ENCODE measurements around the gene SPATA6L. TPM values are rescaled to one million over a fixed set of nuclear protein-coding genes. Genes with fewer than 3 reads are reported as not detected.

SPATA6L gene
- total RNA-seq, 1 experiment from 2014 or later = 1.8 TPM

DNA sequence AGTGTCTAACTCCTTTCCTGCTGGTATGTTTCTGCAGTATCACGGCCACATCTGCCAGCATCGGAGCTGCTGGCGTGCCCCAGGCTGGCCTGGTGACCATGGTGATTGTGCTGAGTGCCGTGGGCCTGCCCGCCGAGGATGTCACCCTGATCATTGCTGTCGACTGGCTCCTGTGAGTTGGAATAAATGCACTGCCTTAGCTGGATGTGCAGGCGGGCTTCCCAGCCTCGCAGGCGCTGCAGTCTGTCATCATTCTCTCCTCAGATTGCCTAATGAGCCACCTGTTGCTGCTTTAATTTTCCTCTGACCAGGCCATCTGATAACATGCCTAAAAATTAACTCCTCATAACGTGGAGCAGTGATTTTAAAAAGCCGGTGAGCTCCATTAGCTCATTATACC lies 83.3 kb downstream of the SPATA6L start:
- H3K27me3 Mint-ChIP-seq (ENCODE audit: low read depth) = no peaks in the 10 kb centered on the region
- CTCF ChIA-PET = no interaction called here
- TF ChIP-seq, protein P1, sequence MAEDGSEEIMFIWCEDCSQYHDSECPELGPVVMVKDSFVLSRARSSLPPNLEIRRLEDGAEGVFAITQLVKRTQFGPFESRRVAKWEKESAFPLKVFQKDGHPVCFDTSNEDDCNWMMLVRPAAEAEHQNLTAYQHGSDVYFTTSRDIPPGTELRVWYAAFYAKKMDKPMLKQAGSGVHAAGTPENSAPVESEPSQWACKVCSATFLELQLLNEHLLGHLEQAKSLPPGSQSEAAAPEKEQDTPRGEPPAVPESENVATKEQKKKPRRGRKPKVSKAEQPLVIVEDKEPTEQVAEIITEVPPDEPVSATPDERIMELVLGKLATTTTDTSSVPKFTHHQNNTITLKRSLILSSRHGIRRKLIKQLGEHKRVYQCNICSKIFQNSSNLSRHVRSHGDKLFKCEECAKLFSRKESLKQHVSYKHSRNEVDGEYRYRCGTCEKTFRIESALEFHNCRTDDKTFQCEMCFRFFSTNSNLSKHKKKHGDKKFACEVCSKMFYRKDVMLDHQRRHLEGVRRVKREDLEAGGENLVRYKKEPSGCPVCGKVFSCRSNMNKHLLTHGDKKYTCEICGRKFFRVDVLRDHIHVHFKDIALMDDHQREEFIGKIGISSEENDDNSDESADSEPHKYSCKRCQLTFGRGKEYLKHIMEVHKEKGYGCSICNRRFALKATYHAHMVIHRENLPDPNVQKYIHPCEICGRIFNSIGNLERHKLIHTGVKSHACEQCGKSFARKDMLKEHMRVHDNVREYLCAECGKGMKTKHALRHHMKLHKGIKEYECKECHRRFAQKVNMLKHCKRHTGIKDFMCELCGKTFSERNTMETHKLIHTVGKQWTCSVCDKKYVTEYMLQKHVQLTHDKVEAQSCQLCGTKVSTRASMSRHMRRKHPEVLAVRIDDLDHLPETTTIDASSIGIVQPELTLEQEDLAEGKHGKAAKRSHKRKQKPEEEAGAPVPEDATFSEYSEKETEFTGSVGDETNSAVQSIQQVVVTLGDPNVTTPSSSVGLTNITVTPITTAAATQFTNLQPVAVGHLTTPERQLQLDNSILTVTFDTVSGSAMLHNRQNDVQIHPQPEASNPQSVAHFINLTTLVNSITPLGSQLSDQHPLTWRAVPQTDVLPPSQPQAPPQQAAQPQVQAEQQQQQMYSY (CRISPR knock-in tag; IDR thresholded peaks at IDR 0.05) = no peak
- TF ChIP-seq CREM (CRISPR knock-in tag; IDR thresholded peaks at IDR 0.05) (no peak), PRRX2 (CRISPR knock-in tag; IDR thresholded peaks at IDR 0.05) (no peak), GABPB1 (CRISPR knock-in tag; IDR thresholded peaks at IDR 0.05) (no peak), GRHL2 (CRISPR knock-in tag; IDR thresholded peaks at IDR 0.05; ENCODE audit: insufficient replicate concordance, severe bottlenecking) (no peak), TP53 (CRISPR knock-in tag; IDR thresholded peaks at IDR 0.05) (no peak), MLX (CRISPR knock-in tag; IDR thresholded peaks at IDR 0.05) (no peak)
- TF ChIP-seq, protein P2, sequence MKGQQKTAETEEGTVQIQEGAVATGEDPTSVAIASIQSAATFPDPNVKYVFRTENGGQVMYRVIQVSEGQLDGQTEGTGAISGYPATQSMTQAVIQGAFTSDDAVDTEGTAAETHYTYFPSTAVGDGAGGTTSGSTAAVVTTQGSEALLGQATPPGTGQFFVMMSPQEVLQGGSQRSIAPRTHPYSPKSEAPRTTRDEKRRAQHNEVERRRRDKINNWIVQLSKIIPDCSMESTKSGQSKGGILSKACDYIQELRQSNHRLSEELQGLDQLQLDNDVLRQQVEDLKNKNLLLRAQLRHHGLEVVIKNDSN (CRISPR knock-in tag; IDR thresholded peaks at IDR 0.05) = no peak
- TF ChIP-seq, protein P3, sequence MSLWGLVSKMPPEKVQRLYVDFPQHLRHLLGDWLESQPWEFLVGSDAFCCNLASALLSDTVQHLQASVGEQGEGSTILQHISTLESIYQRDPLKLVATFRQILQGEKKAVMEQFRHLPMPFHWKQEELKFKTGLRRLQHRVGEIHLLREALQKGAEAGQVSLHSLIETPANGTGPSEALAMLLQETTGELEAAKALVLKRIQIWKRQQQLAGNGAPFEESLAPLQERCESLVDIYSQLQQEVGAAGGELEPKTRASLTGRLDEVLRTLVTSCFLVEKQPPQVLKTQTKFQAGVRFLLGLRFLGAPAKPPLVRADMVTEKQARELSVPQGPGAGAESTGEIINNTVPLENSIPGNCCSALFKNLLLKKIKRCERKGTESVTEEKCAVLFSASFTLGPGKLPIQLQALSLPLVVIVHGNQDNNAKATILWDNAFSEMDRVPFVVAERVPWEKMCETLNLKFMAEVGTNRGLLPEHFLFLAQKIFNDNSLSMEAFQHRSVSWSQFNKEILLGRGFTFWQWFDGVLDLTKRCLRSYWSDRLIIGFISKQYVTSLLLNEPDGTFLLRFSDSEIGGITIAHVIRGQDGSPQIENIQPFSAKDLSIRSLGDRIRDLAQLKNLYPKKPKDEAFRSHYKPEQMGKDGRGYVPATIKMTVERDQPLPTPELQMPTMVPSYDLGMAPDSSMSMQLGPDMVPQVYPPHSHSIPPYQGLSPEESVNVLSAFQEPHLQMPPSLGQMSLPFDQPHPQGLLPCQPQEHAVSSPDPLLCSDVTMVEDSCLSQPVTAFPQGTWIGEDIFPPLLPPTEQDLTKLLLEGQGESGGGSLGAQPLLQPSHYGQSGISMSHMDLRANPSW (CRISPR knock-in tag; conservative IDR thresholded peaks at IDR 0.05; ENCODE audit: low read depth) = no peak
- no peaks in the 10 kb centered on the region for H3K9me3 Mint-ChIP-seq
- H3K4me3 Mint-ChIP-seq = no peak overlapping the region
- H3K36me3 Mint-ChIP-seq = no peaks in the 10 kb centered on the region
- H3K27ac Mint-ChIP-seq = no peak overlapping the region
- POLR2A ChIA-PET = no interaction called here
- DNase-seq (ENCODE audit: low spot score) (no peak), ATAC-seq (no peak)
- no peaks in the 10 kb centered on the region for H3K4me1 Mint-ChIP-seq

GRCh38 chr9:4581861-4582565 lies 84.3 kb downstream of the SPATA6L start:
- H3K27me3 Mint-ChIP-seq (ENCODE audit: low read depth) = no peaks in the 10 kb centered on the region
- no peak overlapping the region for H3K27ac Mint-ChIP-seq
- no peak for DNase-seq (ENCODE audit: low spot score)
- no peak overlapping the region for H3K4me3 Mint-ChIP-seq
- no peak for TF ChIP-seq GABPB1 (CRISPR knock-in tag; IDR thresholded peaks at IDR 0.05)
- TF ChIP-seq, protein P4, sequence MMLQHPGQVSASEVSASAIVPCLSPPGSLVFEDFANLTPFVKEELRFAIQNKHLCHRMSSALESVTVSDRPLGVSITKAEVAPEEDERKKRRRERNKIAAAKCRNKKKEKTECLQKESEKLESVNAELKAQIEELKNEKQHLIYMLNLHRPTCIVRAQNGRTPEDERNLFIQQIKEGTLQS (CRISPR knock-in tag; conservative IDR thresholded peaks at IDR 0.05) = no peak
- TF ChIP-seq, protein P5, sequence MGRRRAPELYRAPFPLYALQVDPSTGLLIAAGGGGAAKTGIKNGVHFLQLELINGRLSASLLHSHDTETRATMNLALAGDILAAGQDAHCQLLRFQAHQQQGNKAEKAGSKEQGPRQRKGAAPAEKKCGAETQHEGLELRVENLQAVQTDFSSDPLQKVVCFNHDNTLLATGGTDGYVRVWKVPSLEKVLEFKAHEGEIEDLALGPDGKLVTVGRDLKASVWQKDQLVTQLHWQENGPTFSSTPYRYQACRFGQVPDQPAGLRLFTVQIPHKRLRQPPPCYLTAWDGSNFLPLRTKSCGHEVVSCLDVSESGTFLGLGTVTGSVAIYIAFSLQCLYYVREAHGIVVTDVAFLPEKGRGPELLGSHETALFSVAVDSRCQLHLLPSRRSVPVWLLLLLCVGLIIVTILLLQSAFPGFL (CRISPR knock-in tag; IDR thresholded peaks at IDR 0.05; ENCODE audit: borderline replicate concordance) = no peak
- no peak for TF ChIP-seq RELA (CRISPR knock-in tag; IDR thresholded peaks at IDR 0.05; ENCODE audit: borderline replicate concordance)
- H3K36me3 Mint-ChIP-seq = peaks cover 2% of the 10 kb centered on the region; the same call in 1 of the 2 replicates
- ATAC-seq = no peak
- no peaks in the 10 kb centered on the region for H3K4me1 Mint-ChIP-seq
- ChIA-PET CTCF (no interaction called here), POLR2A (no interaction called here)
- H3K9me3 Mint-ChIP-seq = no peaks in the 10 kb centered on the region

Measured in WTC11 (cell line).